Measurements from ENCODE around the gene C4B. TPM values are rescaled to one million over a fixed set of nuclear protein-coding genes. Genes with fewer than 3 reads are reported as not detected.

The C4B gene
- total RNA-seq = 8.8 and 15.4 TPM in 2 replicates

DNA sequence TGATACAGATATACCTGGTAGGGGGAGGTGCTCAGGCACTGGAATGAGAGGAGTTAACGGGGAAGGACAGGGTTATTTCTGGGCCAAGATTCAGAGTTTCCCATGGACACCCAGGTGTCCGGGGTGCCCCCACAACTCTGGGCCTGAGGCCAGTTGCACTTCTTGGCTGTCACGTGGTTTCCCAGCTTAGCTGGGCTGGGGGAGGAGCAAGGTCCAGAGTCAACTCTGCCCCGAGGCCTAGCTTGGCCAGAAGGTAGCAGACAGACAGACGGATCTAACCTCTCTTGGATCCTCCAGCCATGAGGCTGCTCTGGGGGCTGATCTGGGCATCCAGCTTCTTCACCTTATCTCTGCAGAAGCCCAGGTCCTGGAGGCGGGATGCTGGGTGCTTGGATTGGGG is at the start of gene C4B:
C4B (plus strand) TSS at position 249 of the 400 bp plus-strand sequence; CDS start at position 300, 51 bp downstream.

DNA sequence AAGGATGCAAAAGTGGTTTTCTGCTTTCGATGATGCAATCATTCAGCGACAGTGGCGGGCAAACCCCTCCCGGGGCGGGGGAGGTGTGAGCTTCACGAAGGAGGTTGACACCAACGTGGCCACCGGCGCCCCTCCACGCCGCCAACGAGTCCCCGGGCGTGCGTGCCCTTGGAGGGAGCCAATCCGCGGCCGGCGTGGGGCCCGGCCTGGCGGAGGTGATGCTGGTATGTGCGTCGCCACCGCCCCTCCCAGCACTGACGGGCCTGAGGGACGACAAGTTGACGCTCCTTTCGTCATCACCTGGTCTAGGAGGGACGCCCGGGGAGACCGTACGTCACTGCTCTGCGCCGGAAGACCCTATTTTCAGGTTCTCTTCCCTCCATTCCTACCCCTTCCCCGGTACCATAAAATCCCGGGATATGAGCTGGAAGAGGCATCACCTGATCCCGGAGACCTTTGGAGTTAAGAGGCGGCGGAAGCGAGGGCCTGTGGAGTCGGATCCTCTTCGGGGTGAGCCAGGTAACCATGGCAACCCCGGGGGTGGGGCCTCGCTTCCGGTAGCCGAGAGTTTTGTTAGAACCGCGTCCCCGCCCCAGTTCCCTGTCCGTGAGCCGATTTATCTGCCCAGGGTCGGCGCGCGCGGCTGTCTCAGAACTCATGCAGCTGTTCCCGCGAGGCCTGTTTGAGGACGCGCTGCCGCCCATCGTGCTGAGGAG is 42.4 kb upstream of the C4B start, which contains the start of gene DXO:
DXO (minus strand) TSS at position 146 of the 716 bp plus-strand sequence. CDS start 463 bp downstream, outside the sequence.

DNA sequence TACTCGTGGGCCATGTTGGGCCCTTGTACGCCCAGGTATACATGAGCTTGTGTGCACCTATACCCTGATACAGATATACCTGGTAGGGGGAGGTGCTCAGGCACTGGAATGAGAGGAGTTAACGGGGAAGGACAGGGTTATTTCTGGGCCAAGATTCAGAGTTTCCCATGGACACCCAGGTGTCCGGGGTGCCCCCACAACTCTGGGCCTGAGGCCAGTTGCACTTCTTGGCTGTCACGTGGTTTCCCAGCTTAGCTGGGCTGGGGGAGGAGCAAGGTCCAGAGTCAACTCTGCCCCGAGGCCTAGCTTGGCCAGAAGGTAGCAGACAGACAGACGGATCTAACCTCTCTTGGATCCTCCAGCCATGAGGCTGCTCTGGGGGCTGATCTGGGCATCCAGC is 32.9 kb upstream of the C4B start, which contains the start of gene C4A:
C4A (plus strand) TSS at position 314 of the 400 bp plus-strand sequence; CDS start at position 365, 51 bp downstream.

DNA sequence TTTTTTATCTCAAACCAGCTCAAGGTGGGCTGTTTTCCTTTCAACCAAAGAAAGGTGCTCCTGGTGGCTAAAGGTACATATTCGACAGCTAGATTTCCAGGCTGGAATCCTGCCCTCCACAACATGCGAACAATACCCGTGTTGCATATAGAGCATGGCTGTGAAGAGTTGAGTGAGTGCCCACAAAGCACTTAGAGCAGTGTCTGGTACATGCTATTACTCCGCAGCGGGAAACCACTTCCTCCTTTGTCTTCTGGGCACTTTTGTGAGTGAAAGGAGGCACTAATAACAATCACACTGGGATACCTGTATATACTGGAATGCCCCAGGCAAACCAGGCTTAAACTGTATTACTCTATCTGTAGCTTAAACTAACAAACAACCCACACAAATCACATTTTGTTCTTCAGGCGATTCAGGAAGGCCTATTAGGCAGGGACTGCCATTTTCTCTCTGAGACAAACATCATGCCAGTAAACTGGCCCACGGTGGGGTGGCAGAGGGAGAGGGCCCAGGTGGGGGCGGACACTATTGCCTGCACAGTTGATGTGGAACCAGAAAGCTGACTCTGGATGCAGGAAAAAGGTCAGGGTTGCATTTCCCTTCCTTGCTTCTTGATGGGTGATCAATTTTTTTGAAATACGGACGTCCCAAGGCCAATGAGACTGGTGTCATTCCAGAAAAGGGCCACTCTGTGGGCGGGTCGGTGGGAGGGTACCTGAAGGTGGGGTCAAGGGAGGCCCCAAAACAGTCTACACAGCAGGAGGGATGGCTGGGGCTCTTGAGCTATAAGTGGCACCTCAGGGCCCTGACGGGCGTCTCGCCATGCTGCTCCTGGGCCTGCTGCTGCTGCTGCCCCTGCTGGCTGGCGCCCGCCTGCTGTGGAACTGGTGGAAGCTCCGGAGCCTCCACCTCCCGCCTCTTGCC is 23.3 kb downstream of the C4B start, which contains the start of gene CYP21A2:
CYP21A2 (plus strand) TSS at position 818 of the 927 bp plus-strand sequence; CDS start at position 826, 8 bp downstream.

Other genes with a start within 250 kb of the C4B start
- gene VWA7, start 237.5 kb upstream of the C4B start, total RNA-seq = 0.79 and 0.86 TPM in 2 replicates
- gene VARS1, start 219.0 kb upstream of the C4B start, total RNA-seq = 28.1 and 36.1 TPM in 2 replicates
- gene LSM2, start 207.8 kb upstream of the C4B start, total RNA-seq = 17.8 and 19.1 TPM in 2 replicates
- 1.7 and 2.3 TPM in 2 replicates for gene HSPA1L, start 199.5 kb upstream of the C4B start, total RNA-seq
- 92.2 and 182 TPM in 2 replicates for gene HSPA1A, start 199.3 kb upstream of the C4B start, total RNA-seq
- 149 and 280 TPM in 2 replicates for gene HSPA1B, start 187.1 kb upstream of the C4B start, total RNA-seq
- 73.7 and 87.3 TPM in 2 replicates for gene NEU1, start 152.0 kb upstream of the C4B start, total RNA-seq
- 0.52 TPM in 1 of 2 replicates, not detected in the other for gene SLC44A4, start 135.8 kb upstream of the C4B start, total RNA-seq
- gene EHMT2, start 117.1 kb upstream of the C4B start, total RNA-seq = 76.3 and 106 TPM in 2 replicates
- gene ZBTB12, start 112.7 kb upstream of the C4B start, total RNA-seq = 9.6 and 14.6 TPM in 2 replicates
- 0.86 and 2.0 TPM in 2 replicates for gene C2, start 87.1 kb upstream of the C4B start, total RNA-seq
- gene CFB, start 68.7 kb upstream of the C4B start, total RNA-seq = 33.7 and 56.8 TPM in 2 replicates
- 81.3 and 85.3 TPM in 2 replicates for gene NELFE, start 55.8 kb upstream of the C4B start, total RNA-seq
- gene SKIC2, start 55.6 kb upstream of the C4B start, total RNA-seq = 55.6 and 56.4 TPM in 2 replicates
- 7.7 and 8.2 TPM in 2 replicates for gene DXO, start 42.7 kb upstream of the C4B start, total RNA-seq
- 13.1 and 13.6 TPM in 2 replicates for gene C4A, start 32.7 kb upstream of the C4B start, total RNA-seq
- gene CYP21A2, start 23.6 kb downstream of the C4B start, total RNA-seq = under 0.01 TPM in 1 of 2 replicates, not detected in the other
- gene TNXB, start 94.5 kb downstream of the C4B start, total RNA-seq = 10.6 and 39.2 TPM in 2 replicates
- gene ATF6B, start 113.5 kb downstream of the C4B start, total RNA-seq = 10.2 and 12.0 TPM in 2 replicates
- 7.3 and 8.9 TPM in 2 replicates for gene FKBPL, start 115.5 kb downstream of the C4B start, total RNA-seq
- 0.09 and 0.32 TPM in 2 replicates for gene PRRT1, start 137.1 kb downstream of the C4B start, total RNA-seq
- gene PPT2, start 139.3 kb downstream of the C4B start, total RNA-seq = 18.6 and 39.7 TPM in 2 replicates
- gene EGFL8, start 149.8 kb downstream of the C4B start, total RNA-seq = 1.6 and 2.4 TPM in 2 replicates
- gene AGPAT1, start 161.3 kb downstream of the C4B start, total RNA-seq = 21.9 and 22.2 TPM in 2 replicates
- gene RNF5, start 163.6 kb downstream of the C4B start, total RNA-seq = 14.4 and 15.6 TPM in 2 replicates
- gene AGER, start 169.5 kb downstream of the C4B start, total RNA-seq = 0.16 and 0.17 TPM in 2 replicates
- 27.9 and 31.4 TPM in 2 replicates for gene PBX2, start 175.4 kb downstream of the C4B start, total RNA-seq
- gene GPSM3, start 177.8 kb downstream of the C4B start, total RNA-seq = 0.17 and 0.95 TPM in 2 replicates
- 0.77 and 0.79 TPM in 2 replicates for gene NOTCH4, start 209.3 kb downstream of the C4B start, total RNA-seq